SW480 (cell line): ENCODE measurements around the gene ERG28.
"Not testable (repeated sequence)": the region's sequence is repeated elsewhere in the genome, so short reads cannot be mapped to it uniquely, and the experiment has no call there.

Experiments used
- DNase-seq: peaks from one replicate; pipeline ENCODE4 v3.0.0-alpha.2; 2016; ENCODE audit warnings: low spot score

The ERG28 gene

GRCh38 chr14:75625034-75625433, 35.6 kb downstream of the ERG28 start:
- DNase-seq = no peak

- DNase-seq = no peak
Measured at GRCh38 chr14:75619548-75619947, 41.1 kb downstream of the ERG28 start.

GRCh38 chr14:75615200-75615599, 45.5 kb downstream of the ERG28 start:
- DNase-seq = no peak

- no peak for DNase-seq
Measured at GRCh38 chr14:75614179-75614578, 46.5 kb downstream of the ERG28 start.

- no peak for DNase-seq
Measured at GRCh38 chr14:75612157-75612556, 48.5 kb downstream of the ERG28 start.

GRCh38 chr14:75610834-75611233, 49.8 kb downstream of the ERG28 start:
- DNase-seq = no peak

- no peak for DNase-seq
Measured at GRCh38 chr14:75609606-75610475, 50.8 kb downstream of the ERG28 start.

- DNase-seq = no peak
Measured at GRCh38 chr14:75609116-75609515, 51.6 kb downstream of the ERG28 start.

GRCh38 chr14:75607842-75608640, 52.6 kb downstream of the ERG28 start:
- DNase-seq = no peak

- DNase-seq = no peak
Measured at GRCh38 chr14:75607044-75607443, 53.6 kb downstream of the ERG28 start.

- no peak for DNase-seq
Measured at GRCh38 chr14:75605916-75606315, 54.8 kb downstream of the ERG28 start.

- peak; percentile 16 for DNase-seq
Measured at GRCh38 chr14:75604979-75605851, 55.5 kb downstream of the ERG28 start.

GRCh38 chr14:75602503-75602902, 58.2 kb downstream of the ERG28 start:
- no peak for DNase-seq

- not testable (repeated sequence) for DNase-seq
Measured at GRCh38 chr14:75601061-75601460, 59.6 kb downstream of the ERG28 start.

- DNase-seq = not testable (repeated sequence)
Measured at GRCh38 chr14:75600100-75600499, 60.6 kb downstream of the ERG28 start.
